ENCODE results near the gene RAB22A.

Gene RAB22A

GRCh38 chr20:58305061-58305460 is 4.5 kb upstream of the RAB22A start:
- Histone ChIP-seq H3K36me3 (ENCODE audit: insufficient read depth) (no peaks in the 10 kb centered on the region), H3K4me3 (IDR thresholded peaks at IDR 0.05; ENCODE audit: insufficient read depth, low read depth, low read length) (no peak overlapping the region), H3K79me2 (ENCODE audit: insufficient read depth, low read depth) (peaks cover 9% of the 10 kb centered on the region)

DNA sequence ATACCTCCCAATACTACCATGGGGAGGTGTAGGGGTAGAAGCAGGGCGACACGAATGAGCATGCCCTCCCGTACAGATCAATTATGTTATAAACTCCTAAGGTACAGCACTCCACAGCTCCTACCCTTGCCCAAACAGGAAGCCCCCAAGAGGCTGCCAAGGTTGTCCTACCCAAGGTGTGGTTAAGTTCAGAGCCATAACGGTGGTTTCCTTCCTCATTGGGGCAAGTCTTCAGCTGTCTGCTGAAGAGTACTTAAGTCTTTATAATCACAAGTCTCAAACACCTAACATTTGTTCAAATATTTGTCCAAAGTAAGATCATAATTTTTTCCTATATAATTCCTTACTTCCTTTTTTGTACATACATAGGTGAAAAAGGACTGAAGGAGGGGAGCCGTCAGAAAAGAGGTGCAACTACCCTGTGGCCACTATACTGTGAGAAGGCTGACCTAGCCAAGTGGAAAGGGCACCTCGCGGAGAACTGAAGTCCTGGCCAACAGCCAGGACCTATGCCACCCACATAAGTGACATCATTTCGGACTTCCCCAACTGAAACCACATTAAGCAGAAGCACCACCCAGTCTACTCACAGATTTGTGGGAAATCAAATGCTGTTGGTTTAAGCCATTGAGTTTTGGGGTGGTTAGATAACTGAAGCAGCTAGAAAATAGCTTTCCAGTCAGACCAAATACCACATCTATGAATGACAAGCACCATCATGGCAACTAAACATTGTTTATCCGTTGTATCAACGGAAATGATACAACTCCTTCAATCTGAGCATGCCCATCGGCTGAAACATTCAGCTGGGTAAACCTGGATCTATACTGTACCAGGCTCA is 2.9 kb upstream of the RAB22A start:
- no peaks in the 10 kb centered on the region for H3K36me3 ChIP-seq (ENCODE audit: insufficient read depth)

More at GRCh38 chr20:58305061-58305460, 4.5 kb upstream of the RAB22A start:
- H3K27me3 ChIP-seq (ENCODE audit: insufficient read depth, low read depth): no peaks in the 10 kb centered on the region
- H2AFZ ChIP-seq (ENCODE audit: low read depth): no peak overlapping the region
- H4K20me1 ChIP-seq (ENCODE audit: insufficient read depth): no peaks in the 10 kb centered on the region
- no peak overlapping the region for H3K4me2 ChIP-seq
- TF ChIP-seq, protein P1, sequence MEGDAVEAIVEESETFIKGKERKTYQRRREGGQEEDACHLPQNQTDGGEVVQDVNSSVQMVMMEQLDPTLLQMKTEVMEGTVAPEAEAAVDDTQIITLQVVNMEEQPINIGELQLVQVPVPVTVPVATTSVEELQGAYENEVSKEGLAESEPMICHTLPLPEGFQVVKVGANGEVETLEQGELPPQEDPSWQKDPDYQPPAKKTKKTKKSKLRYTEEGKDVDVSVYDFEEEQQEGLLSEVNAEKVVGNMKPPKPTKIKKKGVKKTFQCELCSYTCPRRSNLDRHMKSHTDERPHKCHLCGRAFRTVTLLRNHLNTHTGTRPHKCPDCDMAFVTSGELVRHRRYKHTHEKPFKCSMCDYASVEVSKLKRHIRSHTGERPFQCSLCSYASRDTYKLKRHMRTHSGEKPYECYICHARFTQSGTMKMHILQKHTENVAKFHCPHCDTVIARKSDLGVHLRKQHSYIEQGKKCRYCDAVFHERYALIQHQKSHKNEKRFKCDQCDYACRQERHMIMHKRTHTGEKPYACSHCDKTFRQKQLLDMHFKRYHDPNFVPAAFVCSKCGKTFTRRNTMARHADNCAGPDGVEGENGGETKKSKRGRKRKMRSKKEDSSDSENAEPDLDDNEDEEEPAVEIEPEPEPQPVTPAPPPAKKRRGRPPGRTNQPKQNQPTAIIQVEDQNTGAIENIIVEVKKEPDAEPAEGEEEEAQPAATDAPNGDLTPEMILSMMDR (conservative IDR thresholded peaks at IDR 0.05; ENCODE audit: low read depth, low read length): no peak
- H3K27ac ChIP-seq: no peak overlapping the region
- H3K9ac ChIP-seq: no peak overlapping the region
- H3K4me1 ChIP-seq (ENCODE audit: low read depth, poor library complexity, severe bottlenecking): peaks cover 31% of the 10 kb centered on the region

GRCh38 chr20:58307270-58307669 is 2.2 kb upstream of the RAB22A start:
- H2AFZ ChIP-seq (ENCODE audit: low read depth): no peak overlapping the region
- H3K27me3 ChIP-seq (ENCODE audit: insufficient read depth, low read depth): no peaks in the 10 kb centered on the region
- H3K4me3 ChIP-seq (IDR thresholded peaks at IDR 0.05; ENCODE audit: insufficient read depth, low read depth, low read length): no peak overlapping the region
- TF ChIP-seq, protein P1 (conservative IDR thresholded peaks at IDR 0.05; ENCODE audit: low read depth, low read length): no peak
- no peaks in the 10 kb centered on the region for H4K20me1 ChIP-seq (ENCODE audit: insufficient read depth)
- H3K4me1 ChIP-seq (ENCODE audit: low read depth, poor library complexity, severe bottlenecking): peaks cover 44% of the 10 kb centered on the region
- no peaks in the 10 kb centered on the region for H3K36me3 ChIP-seq (ENCODE audit: insufficient read depth)
- H3K27ac ChIP-seq: peak overlapping the region; percentile 84
- H3K4me2 ChIP-seq: peak overlapping the region; percentile 74
- peaks cover 31% of the 10 kb centered on the region for H3K79me2 ChIP-seq (ENCODE audit: insufficient read depth, low read depth)
- peak overlapping the region; percentile 49; the same call in 1 of the 2 replicates for H3K9ac ChIP-seq

More for the DNA sequence above, 2.9 kb upstream of the RAB22A start:
- Histone ChIP-seq H3K9ac (peak overlapping the region; percentile 49; the same call in 1 of the 2 replicates), H3K4me2 (peak overlapping the region; percentile 74), H3K27me3 (ENCODE audit: insufficient read depth, low read depth) (no peaks in the 10 kb centered on the region), H3K4me1 (ENCODE audit: low read depth, poor library complexity, severe bottlenecking) (peaks cover 44% of the 10 kb centered on the region), H4K20me1 (ENCODE audit: insufficient read depth) (no peaks in the 10 kb centered on the region), H3K4me3 (IDR thresholded peaks at IDR 0.05; ENCODE audit: insufficient read depth, low read depth, low read length) (no peak overlapping the region), H3K79me2 (ENCODE audit: insufficient read depth, low read depth) (peaks cover 25% of the 10 kb centered on the region), H2AFZ (ENCODE audit: low read depth) (no peak overlapping the region), H3K27ac (peak overlapping the region; percentile 84)
- TF ChIP-seq, protein P1 (conservative IDR thresholded peaks at IDR 0.05; ENCODE audit: low read depth, low read length): no peak

DNA sequence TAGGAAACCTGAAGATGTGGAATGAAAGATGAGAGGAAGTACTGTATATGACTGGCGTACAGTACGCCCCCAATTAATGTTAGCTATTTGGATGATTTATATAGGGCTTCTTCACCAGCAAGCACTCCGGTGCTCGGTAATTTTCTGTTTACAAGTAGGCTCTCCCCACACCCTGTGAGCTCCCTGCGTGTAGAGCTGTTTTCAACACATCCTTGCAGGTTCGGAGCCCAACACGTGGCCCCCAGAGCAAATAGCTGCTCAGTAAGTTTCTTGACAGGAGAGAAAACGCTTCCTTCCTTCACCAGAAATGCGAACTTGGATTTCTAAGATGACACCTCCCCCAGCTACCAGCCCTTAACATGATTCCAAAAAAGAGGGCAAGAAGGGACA is 1.2 kb upstream of the RAB22A start:
- H3K79me2 ChIP-seq (ENCODE audit: insufficient read depth, low read depth): peaks cover 31% of the 10 kb centered on the region
- no peaks in the 10 kb centered on the region for H3K36me3 ChIP-seq (ENCODE audit: insufficient read depth)
- TF ChIP-seq, protein P1 (conservative IDR thresholded peaks at IDR 0.05; ENCODE audit: low read depth, low read length): no peak
- H3K4me1 ChIP-seq (ENCODE audit: low read depth, poor library complexity, severe bottlenecking): peaks cover 44% of the 10 kb centered on the region
- H3K9ac ChIP-seq: no peak overlapping the region
- no peaks in the 10 kb centered on the region for H4K20me1 ChIP-seq (ENCODE audit: insufficient read depth)
- no peak overlapping the region for H2AFZ ChIP-seq (ENCODE audit: low read depth)
- peak overlapping the region; percentile 74 for H3K4me2 ChIP-seq
- H3K4me3 ChIP-seq (IDR thresholded peaks at IDR 0.05; ENCODE audit: insufficient read depth, low read depth, low read length): no peak overlapping the region
- H3K27ac ChIP-seq: peak overlapping the region; percentile 84; the same call in 1 of the 2 replicates
- H3K27me3 ChIP-seq (ENCODE audit: insufficient read depth, low read depth): no peaks in the 10 kb centered on the region

Measured in KMS-11 (cell line).